DMS 273 treated with DMSO at 0.1 percent for 48 hours (cell line): ENCODE results near the gene SLC6A7.

Source experiments
- DNase-seq: peaks from one replicate; lab custom pipeline; 2025; lab: John Stamatoyannopoulos, UW

SLC6A7 gene

GRCh38 chr5:150189728-150190502, at the start of gene SLC6A7:
SLC6A7 (plus strand) TSS chr5:150190062; CDS start chr5:150190328, 266 bp downstream.
- DNase-seq, result no peak

DNA sequence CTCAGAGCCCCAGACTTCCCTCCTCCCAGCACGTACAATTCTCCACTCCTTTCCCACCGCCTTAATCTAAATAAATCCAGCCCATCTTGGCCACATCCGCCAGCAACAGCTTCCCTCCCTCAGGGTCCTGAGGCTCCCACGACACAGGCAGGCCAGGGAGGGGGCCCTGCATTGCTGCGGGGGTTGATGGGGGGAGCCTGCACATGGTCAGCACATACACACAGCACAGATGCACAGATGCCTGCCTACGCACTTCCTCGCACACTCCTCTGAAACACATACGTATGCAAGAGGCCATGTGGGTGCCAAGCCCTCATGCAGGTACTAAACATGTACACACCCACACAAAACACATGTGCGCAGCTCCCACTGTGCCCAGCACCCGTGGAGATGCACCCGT, 49.0 kb upstream of the SLC6A7 start:
- no peak for DNase-seq

- DNase-seq, result no peak
Observed at GRCh38 chr5:150141544-150142184, 48.2 kb upstream of the SLC6A7 start.

- DNase-seq, result no peak
Observed at GRCh38 chr5:150142185-150142958, 47.5 kb upstream of the SLC6A7 start.

DNA sequence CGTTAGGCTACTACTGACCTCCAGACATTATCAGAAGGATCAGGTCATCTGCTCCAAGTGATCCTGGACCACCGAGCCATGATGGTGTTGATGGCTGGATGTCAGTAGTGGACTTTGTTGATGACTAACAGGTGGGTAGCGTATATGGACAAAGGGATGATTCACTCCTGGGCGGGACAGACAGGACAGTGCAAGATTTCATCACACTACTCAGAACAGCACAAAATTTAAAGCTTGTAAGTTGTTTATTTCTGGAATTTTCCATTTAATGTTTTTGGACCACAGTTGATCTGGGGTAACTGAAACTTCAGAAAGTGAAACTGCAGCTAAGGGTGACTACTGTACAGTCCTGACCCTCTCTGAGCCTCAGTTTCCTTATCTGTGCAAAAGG, 46.9 kb upstream of the SLC6A7 start:
- no peak for DNase-seq

GRCh38 chr5:150143350-150144245, 46.3 kb upstream of the SLC6A7 start:
- no peak for DNase-seq

GRCh38 chr5:150144246-150144801, 45.5 kb upstream of the SLC6A7 start:
- no peak for DNase-seq

- no peak for DNase-seq
Observed at GRCh38 chr5:150144879-150145278, 45.0 kb upstream of the SLC6A7 start.

- no peak for DNase-seq
Observed at GRCh38 chr5:150146235-150146634, 43.6 kb upstream of the SLC6A7 start.

- DNase-seq, result no peak
Observed at GRCh38 chr5:150146862-150147601, 42.8 kb upstream of the SLC6A7 start.

GRCh38 chr5:150147670-150148069, 42.2 kb upstream of the SLC6A7 start:
- no peak for DNase-seq

GRCh38 chr5:150148117-150148927, 41.5 kb upstream of the SLC6A7 start:
- DNase-seq, result no peak

DNA sequence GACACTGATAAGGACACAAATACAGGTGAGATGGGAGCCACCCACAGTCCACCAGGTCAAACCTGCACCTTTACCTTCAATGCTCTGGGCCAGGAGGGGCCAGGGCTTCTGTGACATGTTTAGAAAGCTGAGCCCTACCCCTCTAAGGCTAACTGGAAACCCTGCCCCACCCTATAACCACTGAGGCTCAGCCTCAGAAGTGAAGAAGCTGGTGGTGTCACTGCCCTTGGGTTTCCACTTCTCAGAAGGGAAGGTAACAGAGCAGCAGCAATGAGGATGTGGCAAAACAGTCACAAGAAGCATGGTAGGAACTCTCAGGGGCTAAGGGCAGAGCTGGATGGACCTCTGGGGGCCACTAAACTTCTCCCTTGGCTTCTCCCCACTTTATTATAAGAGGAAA, 40.2 kb upstream of the SLC6A7 start:
- no peak for DNase-seq

GRCh38 chr5:150152636-150153462, 37.0 kb upstream of the SLC6A7 start:
- no peak for DNase-seq

- DNase-seq, result no peak
Observed at GRCh38 chr5:150153483-150153882, 36.4 kb upstream of the SLC6A7 start.

DNA sequence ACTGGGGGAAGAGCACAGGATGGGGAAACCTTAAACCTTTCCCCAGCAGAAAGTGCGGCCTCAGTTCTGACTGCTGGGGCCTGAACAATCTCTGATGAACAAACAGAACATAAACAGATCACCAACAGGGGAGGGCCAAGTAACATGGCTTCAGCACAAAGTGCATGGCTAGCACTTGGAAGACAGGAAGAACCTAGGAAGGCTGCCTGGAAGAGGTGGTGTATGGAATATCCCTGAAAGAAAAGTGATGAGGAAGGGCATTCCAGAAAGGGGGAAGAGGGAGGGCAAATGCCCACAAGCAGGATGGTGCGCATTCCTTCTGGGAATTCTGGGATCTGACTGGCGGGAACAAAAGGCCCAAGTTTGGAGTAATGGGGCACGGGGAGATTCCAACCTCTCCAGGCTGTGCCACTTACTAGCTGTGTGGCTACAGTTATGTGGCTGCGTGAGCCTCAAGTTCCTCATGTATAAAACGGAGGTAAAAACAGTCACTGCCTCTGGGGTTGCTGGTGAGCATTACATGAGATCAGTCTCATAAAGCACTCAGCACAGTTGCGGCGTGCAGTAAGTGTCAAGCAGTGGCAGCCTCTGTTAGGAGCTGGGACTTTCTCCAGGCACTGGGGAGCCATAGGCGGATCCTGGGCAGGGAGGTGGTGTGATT, 35.8 kb upstream of the SLC6A7 start:
- DNase-seq, result no peak

DNA sequence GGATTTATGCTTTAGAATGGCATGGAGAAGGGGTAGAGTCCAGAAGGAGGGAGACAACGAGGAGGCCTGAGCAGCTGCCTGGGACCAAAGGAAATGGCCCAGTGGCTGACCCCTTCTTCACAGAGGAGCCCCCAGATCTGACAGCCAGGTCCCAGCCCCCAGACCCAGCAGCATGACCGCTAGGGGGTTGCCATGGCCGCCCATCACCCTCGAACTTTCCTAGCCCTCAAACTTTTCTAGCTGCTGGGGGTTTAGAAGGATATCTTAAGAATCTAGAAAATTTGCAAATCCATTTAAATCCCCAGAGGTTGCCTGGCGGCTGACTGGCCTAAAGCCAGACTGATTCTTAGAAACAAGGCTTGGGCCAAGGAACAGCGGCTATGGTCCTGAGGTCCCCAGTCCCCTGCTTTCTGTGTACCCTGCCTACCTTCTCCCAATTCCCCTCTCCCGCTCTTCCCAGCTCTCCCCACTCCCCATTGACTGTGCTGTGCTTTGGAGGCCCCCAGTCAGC, 35.2 kb upstream of the SLC6A7 start:
- DNase-seq, result no peak
